HuH-7 (cell line): ENCODE data around the gene SEC63.
"Not testable (repeated sequence)": the region's sequence is repeated elsewhere in the genome, so short reads cannot be mapped to it uniquely, and the experiment has no call there.

Experiments
- DNase-seq: peaks from one replicate; pipeline ENCODE4 v3.0.0; 2011; ENCODE audit warnings: low spot score

The SEC63 gene

DNA sequence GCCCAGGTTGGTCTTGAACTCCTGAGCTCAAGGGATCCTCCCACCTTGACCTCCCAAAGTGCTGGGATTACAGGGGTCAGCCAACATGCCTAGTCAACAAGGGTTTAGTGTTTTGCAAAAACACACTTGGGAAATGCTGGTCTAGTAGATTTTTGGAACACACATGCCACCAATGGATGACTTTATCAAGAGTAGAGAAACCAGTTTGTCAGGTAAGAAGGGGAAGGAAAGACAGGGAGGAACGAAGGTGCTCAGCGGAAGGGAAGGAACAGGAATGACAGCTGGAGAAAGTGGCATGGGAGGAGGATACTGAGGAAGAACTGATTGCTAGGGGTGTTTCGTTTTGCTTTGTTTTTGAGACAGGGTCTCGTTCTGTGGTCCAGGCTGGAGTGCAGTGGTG, 15.6 kb upstream of the SEC63 start:
- no peak for DNase-seq

DNA sequence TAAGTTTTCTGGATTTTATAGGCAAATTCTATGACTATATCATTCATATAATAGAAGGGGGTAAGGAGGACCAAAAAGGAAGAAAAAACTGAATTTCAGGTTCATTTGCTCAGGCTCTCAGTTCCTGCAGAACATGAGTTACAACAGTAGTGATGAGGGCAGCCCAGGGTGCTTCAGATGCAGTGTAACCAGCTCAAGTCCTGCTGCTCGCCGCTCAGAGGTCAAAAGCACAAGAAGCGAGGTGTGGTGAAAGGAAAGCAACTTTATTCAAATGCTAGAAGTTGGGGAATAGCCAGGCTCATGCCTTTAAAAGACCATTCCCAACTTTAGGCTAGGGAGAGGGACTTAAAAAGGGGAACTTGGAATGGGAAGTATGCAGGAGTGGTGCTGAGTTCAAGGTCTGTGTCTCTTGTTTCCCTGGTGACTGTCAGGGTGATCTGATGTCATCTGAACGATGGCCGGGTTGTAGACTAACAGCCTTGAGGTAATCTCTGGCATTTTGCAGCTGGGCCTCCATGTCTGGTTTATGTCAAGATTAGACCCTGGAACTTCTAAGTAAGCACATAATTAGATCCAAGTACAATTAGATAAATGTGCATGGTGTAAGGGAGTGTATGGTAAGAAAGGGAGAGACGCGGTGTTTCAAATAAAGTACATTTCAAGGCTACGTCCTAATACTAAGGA, 14.5 kb upstream of the SEC63 start:
- no peak for DNase-seq

DNA sequence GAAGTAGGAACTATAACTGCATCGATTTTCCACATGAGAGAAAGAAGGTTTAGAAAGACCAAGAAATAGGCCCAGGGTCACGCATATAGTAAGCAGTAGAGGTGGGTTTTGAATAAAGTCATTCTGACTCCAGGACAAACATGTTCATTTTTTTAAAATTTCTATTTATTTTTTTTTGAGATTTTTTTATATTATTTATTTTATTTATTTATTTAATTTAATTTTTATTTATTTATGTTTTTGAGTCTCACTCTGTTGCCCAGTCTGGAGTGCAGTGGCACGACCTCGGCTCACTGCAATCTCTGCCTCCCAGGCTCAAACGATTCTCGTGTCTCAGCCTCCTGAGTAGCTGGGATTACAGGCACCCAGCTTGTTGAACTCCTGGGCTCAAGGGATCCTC, 13.2 kb upstream of the SEC63 start:
- no peak for DNase-seq

DNA sequence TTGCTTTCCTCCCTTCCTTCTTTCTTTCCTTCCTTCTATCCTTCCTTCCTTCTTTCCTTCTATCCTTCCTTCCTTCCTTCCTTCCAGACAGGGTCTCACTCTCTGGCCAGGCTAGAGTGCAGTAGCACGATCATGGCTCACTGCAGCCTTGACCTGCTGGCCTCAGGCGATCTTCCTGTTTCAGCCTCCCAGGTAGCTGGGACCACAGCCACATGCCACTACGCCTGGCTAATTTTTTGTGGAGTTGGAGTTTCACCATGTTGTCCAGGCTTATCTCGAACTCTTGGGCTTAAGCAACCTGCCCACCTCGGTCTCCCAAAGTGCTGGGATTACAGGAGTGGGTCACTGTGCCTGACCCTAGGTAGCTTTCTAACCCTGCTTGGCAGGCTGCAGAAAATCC, 12.2 kb upstream of the SEC63 start:
- no peak for DNase-seq

DNA sequence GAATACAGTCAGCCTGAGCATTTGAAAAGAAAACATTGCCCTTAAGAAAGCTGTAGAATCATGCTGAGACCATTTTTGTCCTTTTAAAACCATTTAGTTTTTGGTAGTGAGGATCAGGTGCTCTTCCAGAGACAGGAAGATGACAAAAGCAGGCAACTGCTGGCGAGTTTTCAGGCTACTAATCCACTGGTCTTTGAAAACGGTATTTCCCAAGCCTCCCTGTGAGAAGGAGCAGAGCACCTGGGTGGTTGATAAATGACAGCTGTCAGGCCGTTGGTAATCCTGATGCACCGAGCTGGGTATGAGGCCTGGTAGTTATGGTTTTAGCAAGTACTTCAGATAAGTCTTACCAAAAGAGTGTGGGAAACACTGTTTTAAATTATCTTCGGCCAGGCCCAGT, 10.1 kb upstream of the SEC63 start:
- DNase-seq: no peak

DNA sequence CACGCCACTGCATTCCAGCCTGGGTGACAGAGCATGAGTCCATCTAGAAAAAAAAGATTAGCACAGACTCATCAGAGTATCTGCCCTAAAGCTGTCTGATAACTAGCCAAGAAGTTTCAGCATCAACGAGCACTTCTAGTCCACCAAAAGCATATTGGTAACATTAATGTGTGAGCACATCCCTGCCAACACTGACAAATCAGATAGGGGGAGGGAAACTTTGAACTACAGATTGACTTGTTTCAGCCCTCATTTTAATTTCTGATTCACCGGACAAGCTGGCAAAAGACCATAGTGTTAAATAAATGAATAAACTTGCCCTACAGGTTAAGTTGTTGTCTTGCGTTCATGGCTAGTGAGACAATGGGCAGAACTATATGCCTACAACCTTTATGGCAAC, 7.7 kb upstream of the SEC63 start:
- DNase-seq: no peak

DNA sequence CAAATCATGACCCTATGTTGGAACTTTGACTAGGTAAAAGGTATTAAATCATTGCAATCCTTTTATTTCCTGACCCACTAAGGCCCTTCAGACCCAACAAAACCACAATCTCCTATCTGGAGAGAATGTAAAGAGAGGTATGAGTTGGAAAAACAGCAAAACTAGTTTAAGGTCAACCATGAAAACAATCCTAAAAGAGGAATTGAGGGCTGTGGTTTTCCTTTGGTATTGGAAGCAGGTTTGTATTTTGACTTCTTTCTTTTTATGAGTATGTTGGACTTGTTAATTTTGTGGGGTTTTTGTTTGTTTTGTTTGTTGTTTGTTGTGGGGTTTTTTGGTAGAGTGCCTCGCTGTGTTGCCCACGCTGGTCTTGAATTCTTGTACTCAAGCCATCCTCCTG, 4.7 kb upstream of the SEC63 start:
- DNase-seq: no peak

DNA sequence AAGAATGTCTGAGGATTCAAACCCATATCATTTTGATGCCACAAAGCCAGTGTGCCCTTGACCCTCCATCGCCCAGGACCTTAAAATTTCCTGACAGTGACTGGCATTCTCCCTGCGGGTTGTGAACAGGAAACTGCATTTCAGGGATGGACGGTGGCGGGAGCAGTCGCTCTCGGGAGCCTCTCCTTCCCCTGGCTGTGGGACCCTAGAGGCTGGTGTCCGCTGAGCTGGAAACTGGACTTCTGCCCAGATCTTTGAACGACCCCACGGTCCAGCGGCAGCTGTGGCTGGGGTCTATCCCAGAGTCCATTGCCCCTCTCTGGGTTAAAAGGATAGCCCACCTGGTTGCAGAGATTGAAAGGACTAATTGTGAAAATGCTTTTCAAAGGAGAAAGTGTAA, 1.4 kb upstream of the SEC63 start:
- DNase-seq: no peak

DNA sequence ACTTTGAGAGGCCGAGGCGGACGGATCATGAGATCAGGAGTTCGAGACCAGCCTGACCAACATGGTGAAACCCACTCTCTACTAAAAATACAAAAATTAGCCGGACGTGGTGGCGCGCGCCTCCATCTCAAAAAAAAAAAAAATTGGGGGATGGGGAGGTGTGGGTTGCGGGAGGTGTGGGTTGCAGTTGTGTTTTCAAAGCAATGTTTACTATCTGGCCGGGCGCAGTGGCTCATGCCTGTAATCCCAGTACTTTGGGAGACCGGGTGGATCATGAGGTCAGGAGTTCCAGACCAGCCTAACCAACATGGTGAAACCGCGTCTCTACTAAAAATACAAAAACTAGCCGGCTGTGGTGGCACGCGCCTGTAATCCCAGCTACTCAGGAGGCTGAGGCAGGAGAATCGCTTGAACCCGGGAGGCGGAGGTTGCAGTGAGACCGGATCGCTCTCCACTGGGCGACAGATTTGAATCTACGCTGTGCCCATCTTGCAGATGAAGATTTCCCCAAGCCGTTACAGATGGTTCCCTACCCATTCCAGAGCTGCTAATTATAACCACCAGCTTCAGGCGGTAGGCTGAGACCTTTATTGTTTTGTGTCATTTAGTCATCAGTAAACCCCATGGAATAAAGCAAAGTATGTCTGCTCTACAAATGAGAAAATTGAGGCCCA, 818 bp upstream of the SEC63 start:
- not testable (repeated sequence) for DNase-seq

DNA sequence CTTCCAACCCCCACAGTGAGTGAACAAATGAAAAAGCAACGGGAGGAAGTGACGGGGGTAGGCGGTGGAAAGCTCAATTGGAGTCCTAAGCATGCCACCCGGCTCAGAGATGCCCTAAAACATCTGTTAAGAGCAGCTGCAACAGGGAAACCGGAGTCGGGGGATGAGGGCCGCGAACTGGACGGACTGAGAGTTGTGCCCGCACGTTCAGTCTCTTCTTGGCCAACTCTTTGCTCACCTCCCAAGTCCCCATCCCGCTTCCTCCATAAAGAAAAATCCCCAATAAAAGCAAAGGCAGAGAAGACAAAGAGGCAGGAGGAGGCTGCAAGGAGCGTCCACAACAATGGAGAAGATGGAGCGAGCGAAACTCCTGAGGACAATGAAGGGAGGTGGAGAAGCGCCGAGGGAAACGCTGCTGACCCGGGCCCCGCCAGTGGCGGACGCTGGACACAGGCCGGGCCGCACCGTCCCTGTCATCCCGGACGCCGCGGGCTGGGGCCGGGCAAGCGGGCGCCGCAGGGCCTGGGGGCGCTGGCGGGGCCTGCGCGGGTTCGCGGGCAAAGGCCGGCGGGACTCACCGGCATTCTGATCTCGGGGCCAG, 600 bp downstream of the SEC63 start:
- DNase-seq: peak; percentile 56

DNA sequence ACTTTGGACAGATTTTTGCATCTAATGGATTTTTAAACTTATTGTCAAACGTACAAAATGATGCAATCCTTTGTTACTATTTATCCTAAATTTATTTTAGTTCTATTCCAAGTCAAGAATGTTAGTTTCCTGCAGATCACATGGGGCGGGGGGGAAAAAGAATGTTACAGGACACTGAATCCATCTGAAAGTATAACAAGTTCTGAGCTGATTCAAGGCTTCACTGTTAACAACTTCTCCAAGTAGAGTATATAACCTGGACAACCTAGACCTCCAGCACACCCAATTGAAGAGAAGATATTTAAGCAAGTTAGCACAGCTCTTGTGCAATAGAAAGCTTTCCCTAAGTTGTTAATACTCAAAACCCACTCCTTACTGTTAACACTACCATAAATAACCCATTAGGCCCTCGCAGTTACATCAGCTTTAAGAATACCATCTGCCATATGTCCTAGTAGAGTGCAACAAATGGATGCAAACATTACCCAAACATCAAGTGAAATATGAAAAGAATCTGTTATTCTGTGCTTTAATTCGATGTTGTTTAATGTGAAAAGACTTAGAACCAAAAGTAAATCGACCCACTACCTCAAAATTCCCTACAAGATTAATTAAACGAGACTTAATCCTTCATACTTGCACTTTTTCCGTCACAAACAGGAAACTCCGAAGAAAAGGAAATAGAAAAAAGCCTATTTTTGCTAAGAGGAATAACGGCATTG, 1.3 kb downstream of the SEC63 start:
- peak; percentile 72 for DNase-seq

DNA sequence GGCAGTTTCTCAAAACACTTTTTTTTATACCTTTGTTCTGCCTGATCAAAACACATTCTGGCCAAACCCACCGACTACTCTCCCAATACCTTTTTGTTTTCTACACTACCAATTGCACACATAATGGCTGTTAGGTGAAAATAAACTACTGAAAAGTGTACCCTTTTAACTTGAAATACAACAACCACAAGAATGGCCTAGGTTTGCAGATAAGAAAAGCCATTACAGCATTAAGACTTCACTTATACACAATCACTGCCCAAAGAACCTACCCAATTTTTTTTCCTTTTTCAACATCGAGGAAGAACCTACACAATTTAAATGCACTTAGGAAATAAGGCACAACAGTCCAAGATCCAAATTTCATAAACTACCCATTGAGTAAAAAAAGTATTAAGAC, 1.8 kb downstream of the SEC63 start:
- no peak for DNase-seq

DNA sequence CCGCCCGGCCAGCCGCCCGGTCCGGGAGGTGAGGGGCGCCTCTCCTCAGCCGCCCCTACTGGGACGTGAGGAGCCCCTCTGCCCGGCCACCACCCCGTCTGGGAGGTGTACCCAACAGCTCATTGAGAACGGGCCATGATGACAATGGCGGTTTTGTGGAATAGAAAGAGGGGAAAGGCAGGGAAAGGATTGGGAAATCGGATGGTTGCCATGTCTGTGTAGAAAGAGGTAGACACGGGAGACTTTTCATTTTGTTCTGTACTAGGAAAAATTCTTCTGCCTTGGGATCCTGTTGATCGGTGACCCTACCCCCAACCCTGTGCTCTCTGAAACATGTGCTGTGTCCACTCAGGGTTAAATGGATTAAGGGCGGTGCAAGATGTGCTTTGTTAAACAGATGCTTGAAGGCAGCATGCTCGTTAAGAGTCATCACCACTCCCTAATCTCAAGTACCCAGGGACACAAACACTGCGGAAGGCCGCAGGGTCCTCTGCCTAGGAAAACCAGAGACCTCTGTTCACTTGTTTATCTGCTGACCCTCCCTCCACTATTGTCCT, 4.1 kb downstream of the SEC63 start:
- DNase-seq: not testable (repeated sequence)

DNA sequence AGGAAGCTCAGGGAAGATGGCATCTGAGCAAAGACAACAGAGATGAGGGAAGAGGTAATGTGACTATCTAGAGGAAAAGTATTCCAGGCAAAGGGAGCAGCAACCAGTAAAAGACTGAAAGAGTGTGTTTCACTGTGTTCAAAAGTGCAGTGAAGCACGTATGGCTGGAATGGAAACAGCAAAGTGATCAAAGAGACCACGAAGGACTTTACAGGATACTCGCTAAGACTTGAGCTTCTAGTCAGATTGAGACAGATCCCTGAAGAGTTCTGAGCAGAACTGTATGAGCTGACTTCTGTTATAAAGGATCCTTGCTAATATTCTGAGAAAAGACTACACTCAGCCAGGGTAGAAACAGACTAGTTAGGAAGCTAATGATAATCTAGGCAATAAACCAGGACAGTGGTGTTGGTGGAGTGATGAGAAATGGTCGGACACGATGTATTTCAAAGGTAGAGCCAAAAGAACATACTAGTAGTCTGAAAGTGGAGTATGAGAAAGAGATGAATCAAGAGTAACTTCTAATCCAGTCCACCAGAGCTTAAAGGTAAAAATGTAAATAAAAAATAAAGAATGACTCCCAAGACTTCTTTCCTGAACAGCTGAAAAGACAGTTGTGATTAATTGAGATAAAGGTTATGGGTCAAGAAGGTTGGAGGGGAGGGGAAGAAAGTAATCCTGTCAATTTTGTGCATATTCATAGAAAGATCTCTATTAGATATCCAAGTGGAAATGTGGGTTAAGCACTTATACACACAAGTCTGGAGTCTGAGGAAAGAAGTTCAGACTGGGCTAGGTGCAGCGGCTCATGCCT, 14.2 kb downstream of the SEC63 start:
- no peak for DNase-seq

DNA sequence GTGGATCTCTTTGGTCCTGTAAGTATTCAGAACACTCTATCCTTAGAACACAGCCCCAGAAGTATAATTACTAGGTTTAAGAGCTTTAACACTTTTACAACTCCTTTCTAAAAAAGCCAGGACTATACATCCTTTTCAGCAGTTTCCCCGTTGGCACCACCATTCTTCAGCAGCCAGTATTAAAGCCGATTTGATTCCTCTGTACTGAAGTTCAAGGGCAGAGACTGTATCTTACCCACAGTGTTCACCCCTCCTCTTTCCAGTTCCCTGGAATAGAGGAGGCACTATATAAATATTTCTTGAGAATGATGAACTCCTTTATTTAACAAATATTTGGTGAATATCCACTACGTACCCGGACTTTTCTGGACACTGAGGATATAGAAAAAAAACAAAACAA, 15.9 kb downstream of the SEC63 start:
- no peak for DNase-seq

DNA sequence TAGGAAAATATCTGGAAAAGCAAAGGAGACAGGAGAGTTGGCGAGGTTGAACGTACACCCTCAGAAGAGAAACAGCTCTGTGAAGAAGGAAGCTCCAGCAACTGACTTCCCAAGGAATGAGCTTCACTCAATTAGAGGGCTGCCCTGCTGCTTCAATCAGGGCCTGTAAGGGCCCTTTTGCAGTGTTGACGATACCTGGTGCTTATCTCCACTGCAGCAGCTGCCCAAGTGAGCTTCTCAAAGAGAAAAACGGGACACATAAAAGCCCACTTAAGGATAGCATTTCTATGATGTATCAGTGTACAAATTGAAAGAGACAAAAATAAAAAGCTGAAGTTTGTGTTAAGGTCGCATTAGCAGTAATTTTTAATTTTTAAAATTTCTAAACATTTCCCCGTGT, 16.4 kb downstream of the SEC63 start:
- no peak for DNase-seq

DNA sequence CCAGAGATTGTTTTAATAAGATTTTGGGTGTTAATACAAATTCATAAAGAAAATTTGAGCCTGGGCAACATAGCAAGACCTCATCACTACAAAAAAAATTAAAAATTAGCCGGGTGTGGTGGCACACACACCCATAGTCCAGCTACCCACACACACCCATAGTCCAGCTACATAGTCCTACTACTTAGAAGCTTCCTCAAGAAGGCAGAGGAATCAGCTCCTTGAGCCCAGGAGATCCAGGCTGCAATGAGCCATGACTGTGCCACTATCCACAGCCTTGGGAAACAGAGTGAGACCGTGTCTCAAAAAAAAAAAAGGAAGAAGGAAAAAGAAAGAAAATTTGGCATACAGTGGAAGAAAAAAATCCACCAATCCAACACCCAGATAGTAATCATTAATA, 16.8 kb downstream of the SEC63 start:
- DNase-seq: no peak

DNA sequence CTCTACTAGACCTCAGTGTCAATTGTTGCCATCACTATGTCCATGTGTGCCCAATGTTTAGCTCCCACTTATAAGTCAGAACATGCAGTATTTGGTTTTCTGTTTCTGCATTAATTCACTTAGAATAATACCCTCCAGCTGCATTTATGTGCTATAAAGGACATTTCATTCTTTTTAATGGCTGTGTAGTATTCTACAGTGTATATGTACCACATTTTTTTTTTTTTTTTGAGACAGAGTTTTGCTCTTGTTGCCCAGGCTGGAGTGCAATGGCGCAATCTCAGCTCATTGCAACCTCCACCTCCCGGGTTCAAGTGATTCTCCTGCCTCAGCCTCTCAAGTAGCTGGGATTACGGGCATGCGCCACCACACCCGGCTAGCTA, 21.1 kb downstream of the SEC63 start:
- DNase-seq: not testable (repeated sequence)

DNA sequence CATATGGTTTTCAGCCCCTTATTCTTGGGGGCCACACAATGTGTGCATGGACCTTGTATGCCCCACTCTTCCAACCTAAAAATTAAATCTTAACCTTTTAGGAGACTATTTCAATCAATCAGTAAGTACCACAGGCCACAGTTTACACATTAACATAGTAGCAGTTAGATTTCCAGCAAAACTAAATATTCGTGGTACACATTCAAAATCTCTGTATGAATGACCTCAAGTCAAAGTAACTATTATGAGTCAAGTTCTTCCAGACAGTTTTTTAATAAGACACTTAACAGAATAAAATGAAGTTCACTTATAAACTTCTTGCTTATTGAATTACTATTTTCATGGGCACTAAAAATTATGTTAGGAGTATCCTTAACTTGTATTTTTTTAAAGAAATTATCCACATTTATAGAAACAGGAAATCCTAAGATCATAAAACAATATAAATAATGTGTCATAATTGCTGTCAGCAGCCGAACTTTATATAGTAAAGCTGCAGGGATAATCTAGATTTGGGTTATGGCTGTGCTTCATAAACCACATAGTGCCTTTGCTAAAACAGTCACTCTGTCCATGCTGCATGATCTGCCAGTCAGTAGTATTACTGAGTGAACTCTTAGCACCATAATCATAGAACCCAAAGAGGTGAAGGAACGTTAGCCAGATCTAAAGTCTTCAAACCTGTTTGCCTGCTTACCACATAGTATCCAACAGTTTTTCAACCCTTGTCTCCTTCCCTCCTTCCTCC, 21.7 kb downstream of the SEC63 start:
- DNase-seq: no peak

DNA sequence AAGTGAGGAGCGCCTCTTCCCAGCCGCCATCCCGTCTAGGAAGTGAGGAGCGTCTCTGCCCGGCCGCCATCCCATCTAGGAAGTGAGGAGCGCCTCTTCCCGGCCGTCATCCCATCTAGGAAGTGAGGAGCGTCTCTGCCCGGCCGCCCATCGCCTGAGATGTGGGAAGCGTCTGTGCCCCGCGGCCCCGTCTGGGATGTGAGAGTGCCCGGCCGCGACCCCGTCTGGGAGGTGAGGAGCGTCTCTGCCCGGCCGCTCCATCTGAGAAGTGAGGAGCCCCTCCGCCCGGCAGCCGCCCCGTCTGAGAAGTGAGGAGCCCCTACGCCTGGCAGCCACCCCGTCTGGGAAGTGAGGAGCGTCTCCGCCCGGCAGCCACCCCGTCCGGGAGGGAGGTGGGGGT, 23.8 kb downstream of the SEC63 start:
- DNase-seq: not testable (repeated sequence)

DNA sequence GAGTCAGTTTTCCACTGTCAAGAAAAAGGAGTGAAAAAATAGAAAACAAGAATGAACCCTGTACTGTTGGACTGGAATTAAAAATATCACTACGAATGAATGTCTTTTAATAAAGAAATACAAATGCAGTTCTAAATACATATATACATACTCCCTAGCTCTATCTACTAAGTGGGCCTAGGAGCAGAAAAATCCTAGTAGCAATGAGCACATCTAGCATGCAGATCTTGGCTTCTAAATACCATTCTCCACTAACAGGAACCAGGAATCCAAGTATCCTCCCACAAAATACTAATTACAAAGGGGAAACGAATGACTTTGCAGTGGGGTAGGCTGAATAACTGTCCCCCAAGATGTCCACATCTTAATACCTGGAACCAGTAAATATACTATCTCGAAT, 25.4 kb downstream of the SEC63 start:
- no peak for DNase-seq
